Natural killer cell (primary cell): ENCODE data around the gene LAGE3. TPM values are rescaled to one million over a fixed set of nuclear protein-coding genes. Genes with fewer than 3 reads are reported as not detected.

Experiments
- ATAC-seq, 3 donors: fragments of 150-1000 bp in 2 of 3; fragments of 200-7000 bp in 1 of 3; cut with Tn5 transposase; 1 replicate in 1 of 3; 2 replicates in 2 of 3; pipeline ENCODE4 v1.10.0; 2021; ENCODE audit warnings: mild to moderate bottlenecking in 2 of 3, moderate library complexity in 2 of 3
- DNase-seq, 2 donors: peaks; one replicate each; pipeline versions ENCODE4 v3.0.0 to v3.0.0-alpha.2; 2013 to 2021; ENCODE audit warnings: mixed read lengths in 1 of 2
- H3K27ac ChIP-seq: one replicate; pipeline ENCODE4 v1.5.1; 2013; ENCODE audit warnings: mild to moderate bottlenecking, low read length
- H3K27me3 ChIP-seq: one replicate; pipeline ENCODE4 v1.6.1; 2013; ENCODE audit warnings: low read length; ENCODE audit not compliant: control insufficient read depth, insufficient read depth
- H3K36me3 ChIP-seq: one replicate; pipeline ENCODE4 v1.6.1; 2013; ENCODE audit warnings: low read length; ENCODE audit not compliant: control insufficient read depth, insufficient read depth
- H3K4me1 ChIP-seq: one replicate; pipeline ENCODE4 v1.6.1; 2013; ENCODE audit warnings: low read length; ENCODE audit not compliant: control insufficient read depth, insufficient read depth
- H3K4me3 ChIP-seq: one replicate; pipeline ENCODE4 v1.5.1; 2013; ENCODE audit warnings: low read length
- H3K9me3 ChIP-seq: one replicate; pipeline ENCODE4 v1.6.1; 2013; ENCODE audit warnings: low read length; ENCODE audit not compliant: control insufficient read depth, insufficient read depth
- H3K27ac Mint-ChIP-seq, 2 donors: one replicate each; pipeline ENCODE4 v1.8.0; 2022; ENCODE audit warnings: mild to moderate bottlenecking in 2 of 2, mixed read lengths in 2 of 2, moderate library complexity in 1 of 2
- H3K27me3 Mint-ChIP-seq, 2 donors: one replicate each; pipeline ENCODE4 v1.8.0; 2022; ENCODE audit warnings: low read depth in 2 of 2, mixed read lengths in 2 of 2
- H3K36me3 Mint-ChIP-seq: one replicate; pipeline ENCODE4 v1.8.0; 2022; ENCODE audit warnings: mixed read lengths
- H3K4me1 Mint-ChIP-seq, 2 donors: one replicate each; pipeline ENCODE4 v1.8.0; 2022; ENCODE audit warnings: mixed read lengths in 2 of 2
- H3K4me3 Mint-ChIP-seq: one replicate; pipeline ENCODE4 v1.8.0; 2022; ENCODE audit warnings: mild to moderate bottlenecking, moderate library complexity, mixed read lengths
- H3K9me3 Mint-ChIP-seq, 2 donors: one replicate each; pipeline ENCODE4 v1.8.0; 2022; ENCODE audit warnings: mixed read lengths in 2 of 2
- WGBS: methylation state at CpG from one replicate; pipeline ENCODE4 v1.1.7; 2013; ENCODE audit warnings: missing lambda C conversion rate; ENCODE audit not compliant: insufficient coverage; 5-methylcytosine and 5-hydroxymethylcytosine counted together
- intact Hi-C: fragments of 100-400 bp; cut with micrococcal nuclease; formaldehyde crosslinking; loops from one replicate; pipeline ENCODE4 v1.14.2; 2022
- total RNA-seq, 4 donors: library from RNA; stranded (reverse); fragments of 120-200 nt in 1 of 4; gene quantifications; one replicate each; pipeline versions ENCODE4 v1.2.3 to v1.2.4, GENCODE V29; 2013 to 2022
- TF ChIP-seq, protein P1 (sequence below): fragments of 200-600 bp; IDR thresholded peaks from one replicate; pipeline ENCODE4 v1.8.0; 2022; ENCODE audit warnings: antibody characterized with exemption

The LAGE3 gene
- total RNA-seq, 3 donors from 2014 or later (not counting 1 experiment from before 2014, with no cell fraction given) = 10.8 to 12.5 (median 10.9) TPM

DNA sequence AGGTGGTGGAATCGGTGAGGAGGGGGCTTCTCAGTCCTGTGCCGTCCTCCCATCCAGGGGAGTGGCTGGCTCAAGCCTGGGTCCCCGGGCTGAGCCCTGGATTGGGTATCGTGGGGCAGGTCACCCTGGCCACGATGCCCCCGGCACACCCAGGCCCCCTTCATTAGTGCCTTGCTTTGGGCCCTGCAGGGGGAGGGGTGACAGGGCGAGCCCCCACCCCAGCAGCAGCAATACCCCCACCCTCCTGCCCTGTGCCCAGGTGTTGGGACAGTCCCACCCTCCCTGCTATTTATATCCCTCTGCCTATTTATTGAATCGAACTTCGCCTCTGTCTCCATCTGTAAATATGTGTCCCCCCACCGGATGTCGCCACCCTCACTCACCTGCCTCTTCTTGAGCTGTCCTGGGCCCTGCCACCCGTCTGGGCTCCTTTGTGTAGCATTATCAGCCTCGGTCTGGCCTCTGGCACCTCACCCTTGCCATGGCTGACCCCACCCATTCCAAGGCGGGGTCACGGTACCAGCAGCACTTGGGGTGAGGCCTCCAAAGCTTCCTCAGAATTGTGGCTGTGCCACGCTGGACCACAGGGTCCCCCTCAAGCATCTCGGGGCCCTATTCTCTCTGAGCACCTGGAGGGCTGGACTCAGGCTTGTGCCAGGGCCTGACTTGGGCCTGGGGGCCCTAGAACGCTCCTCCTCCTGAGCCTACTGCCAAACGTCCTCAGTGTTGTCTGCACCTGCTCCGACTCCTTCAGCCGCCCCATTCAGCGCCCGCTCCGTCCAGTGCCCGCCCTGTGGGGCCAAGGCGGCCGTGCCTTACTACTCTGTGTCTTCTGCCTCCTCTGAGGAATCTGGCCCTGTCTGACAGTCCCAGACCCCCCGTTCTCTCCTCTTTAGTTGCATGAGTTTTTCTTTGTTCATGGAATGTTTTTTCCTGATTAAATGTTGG is 6.1 kb downstream of the LAGE3 start:
- H3K9me3 Mint-ChIP-seq = no peaks in the 10 kb centered on the region
- WGBS = 86% methylated on average over 27 of the region's 28 CpGs
- peaks cover 7% of the 10 kb centered on the region for H3K36me3 ChIP-seq
- intact Hi-C loops = no loop called here
- DNase-seq (no peak), ATAC-seq (no peak)
- H3K4me1 ChIP-seq = peaks cover 3% of the 10 kb centered on the region
- TF ChIP-seq, protein P1, sequence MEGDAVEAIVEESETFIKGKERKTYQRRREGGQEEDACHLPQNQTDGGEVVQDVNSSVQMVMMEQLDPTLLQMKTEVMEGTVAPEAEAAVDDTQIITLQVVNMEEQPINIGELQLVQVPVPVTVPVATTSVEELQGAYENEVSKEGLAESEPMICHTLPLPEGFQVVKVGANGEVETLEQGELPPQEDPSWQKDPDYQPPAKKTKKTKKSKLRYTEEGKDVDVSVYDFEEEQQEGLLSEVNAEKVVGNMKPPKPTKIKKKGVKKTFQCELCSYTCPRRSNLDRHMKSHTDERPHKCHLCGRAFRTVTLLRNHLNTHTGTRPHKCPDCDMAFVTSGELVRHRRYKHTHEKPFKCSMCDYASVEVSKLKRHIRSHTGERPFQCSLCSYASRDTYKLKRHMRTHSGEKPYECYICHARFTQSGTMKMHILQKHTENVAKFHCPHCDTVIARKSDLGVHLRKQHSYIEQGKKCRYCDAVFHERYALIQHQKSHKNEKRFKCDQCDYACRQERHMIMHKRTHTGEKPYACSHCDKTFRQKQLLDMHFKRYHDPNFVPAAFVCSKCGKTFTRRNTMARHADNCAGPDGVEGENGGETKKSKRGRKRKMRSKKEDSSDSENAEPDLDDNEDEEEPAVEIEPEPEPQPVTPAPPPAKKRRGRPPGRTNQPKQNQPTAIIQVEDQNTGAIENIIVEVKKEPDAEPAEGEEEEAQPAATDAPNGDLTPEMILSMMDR = no peak
- no peaks in the 10 kb centered on the region for H3K9me3 ChIP-seq
- H3K27ac Mint-ChIP-seq = no peak overlapping the region
- no peaks in the 10 kb centered on the region for H3K36me3 Mint-ChIP-seq
- H3K4me1 Mint-ChIP-seq = no peaks in the 10 kb centered on the region
- no peak overlapping the region for H3K4me3 Mint-ChIP-seq
- no peaks in the 10 kb centered on the region for H3K27me3 Mint-ChIP-seq
- H3K4me3 ChIP-seq = no peak overlapping the region
- no peaks in the 10 kb centered on the region for H3K27me3 ChIP-seq
- H3K27ac ChIP-seq = no peak overlapping the region

DNA sequence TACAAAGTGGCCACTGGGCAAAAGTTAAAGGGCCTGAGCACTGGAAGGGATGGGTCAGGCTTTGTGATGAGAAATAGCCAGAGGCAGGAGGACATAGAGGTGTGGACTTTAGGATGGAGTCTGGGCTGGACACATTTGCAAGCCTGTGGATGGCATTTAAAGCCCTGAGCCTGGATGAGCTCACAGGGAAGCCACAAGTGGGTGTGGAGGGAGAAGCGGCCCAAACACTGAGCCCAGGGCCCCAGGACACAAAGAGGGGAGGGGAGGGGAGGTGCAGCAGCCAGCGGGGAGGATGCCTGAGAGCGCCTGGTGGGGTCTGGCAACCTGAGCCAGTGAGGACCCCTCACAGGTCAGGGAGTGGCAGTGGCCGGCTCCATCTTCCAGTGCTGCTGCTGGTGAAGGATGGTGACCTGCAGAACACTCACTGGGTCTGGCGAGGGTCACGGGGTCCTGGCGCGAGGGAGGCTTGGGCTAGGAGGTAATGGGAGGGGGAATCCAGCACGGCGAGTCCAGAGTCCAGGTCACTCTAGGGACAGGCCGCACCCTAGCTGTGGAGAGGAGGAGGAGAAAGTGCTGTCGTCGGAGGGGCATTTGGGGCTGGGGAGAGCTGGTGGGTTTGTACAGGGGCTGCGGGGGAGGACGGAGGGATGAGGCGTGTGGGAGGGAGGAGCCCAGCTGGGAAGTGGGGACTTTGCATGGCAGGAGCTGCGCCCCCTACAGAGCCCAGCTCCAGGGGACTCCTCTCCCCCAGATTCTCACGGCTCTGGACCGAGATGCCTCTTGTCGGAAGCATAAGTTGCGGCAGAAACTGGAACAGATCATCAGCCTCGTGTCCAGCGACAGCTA is 7.0 kb downstream of the LAGE3 start:
- DNase-seq (no peak), ATAC-seq (no peak)
- Histone ChIP-seq H3K4me3 (no peak overlapping the region), H3K4me1 (no peaks in the 10 kb centered on the region), H3K27me3 (no peaks in the 10 kb centered on the region), H3K9me3 (no peaks in the 10 kb centered on the region), H3K27ac (no peak overlapping the region), H3K36me3 (peaks cover 10% of the 10 kb centered on the region)
- H3K27me3 Mint-ChIP-seq = no peaks in the 10 kb centered on the region
- H3K4me1 Mint-ChIP-seq = no peaks in the 10 kb centered on the region
- intact Hi-C loops = no loop called here
- H3K4me3 Mint-ChIP-seq = no peak overlapping the region
- no peaks in the 10 kb centered on the region for H3K36me3 Mint-ChIP-seq
- 94% methylated on average over 22 of the region's 23 CpGs for WGBS
- TF ChIP-seq, protein P1 = no peak
- H3K27ac Mint-ChIP-seq = no peak overlapping the region
- H3K9me3 Mint-ChIP-seq = no peaks in the 10 kb centered on the region

DNA sequence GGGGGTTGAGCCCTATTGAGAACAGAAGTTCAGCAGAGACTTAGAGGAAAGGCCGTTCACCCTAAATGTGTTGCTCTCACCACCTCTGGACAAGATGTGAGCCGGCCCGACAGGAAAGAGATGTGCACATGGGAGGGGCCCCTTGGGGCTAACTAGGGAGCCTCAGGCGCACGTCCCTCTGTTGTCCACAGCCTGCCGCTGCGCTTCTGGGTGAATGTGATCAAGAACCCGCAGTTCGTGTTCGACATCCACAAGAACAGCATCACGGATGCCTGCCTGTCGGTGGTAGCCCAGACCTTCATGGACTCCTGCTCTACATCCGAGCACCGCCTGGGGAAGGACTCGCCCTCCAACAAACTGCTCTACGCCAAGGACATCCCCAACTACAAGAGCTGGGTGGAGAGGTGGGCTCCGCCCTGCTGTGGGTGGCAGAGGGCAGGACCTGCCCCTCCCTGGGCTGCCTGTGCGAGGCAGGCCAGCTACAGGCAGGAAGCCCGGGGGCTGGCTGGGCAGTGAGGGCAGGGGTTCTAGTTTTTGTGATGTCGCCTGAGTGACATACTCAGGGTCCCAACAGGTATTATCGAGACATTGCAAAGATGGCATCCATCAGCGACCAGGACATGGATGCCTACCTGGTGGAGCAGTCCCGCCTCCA is 8.0 kb downstream of the LAGE3 start:
- no peak overlapping the region for H3K4me3 ChIP-seq
- DNase-seq = no peak
- Mint-ChIP-seq H3K9me3 (no peaks in the 10 kb centered on the region), H3K27me3 (no peaks in the 10 kb centered on the region), H3K4me3 (no peak overlapping the region), H3K4me1 (no peaks in the 10 kb centered on the region), H3K27ac (no peak overlapping the region), H3K36me3 (no peaks in the 10 kb centered on the region)
- WGBS = 91% methylated on average over 23 of the region's 23 CpGs
- H3K27ac ChIP-seq = no peak overlapping the region
- H3K9me3 ChIP-seq = no peaks in the 10 kb centered on the region
- no peaks in the 10 kb centered on the region for H3K4me1 ChIP-seq
- no peaks in the 10 kb centered on the region for H3K27me3 ChIP-seq
- TF ChIP-seq, protein P1 = no peak
- peaks cover 16% of the 10 kb centered on the region for H3K36me3 ChIP-seq
- intact Hi-C loops = no loop called here
- ATAC-seq = no peak
